ENCODE results near the gene ECE1.

The ECE1 gene

GRCh38 chr1:21311016-21311415, 20.8 kb upstream of the ECE1 start:
- no peak for DNase-seq (ENCODE audit: low read depth in 1 of 2, low spot score in 1 of 2)
- TF ChIP-seq POLR2AphosphoS5 (IDR thresholded peaks at IDR 0.05; ENCODE audit: low read depth) (no peak), GABPA (IDR thresholded peaks at IDR 0.05; ENCODE audit: low read depth) (no peak), CTCF (IDR thresholded peaks at IDR 0.05; ENCODE audit: insufficient read depth, low read length) (no peak), REST (IDR thresholded peaks at IDR 0.05; ENCODE audit: insufficient replicate concordance, low read depth) (no peak), SPI1 (IDR thresholded peaks at IDR 0.05; ENCODE audit: borderline replicate concordance, low read depth) (no peak)
- H3K27ac ChIP-seq (replicated peaks), result no peak overlapping the region
- no peaks in the 10 kb centered on the region for H3K27me3 ChIP-seq (ENCODE audit: insufficient read depth, poor library complexity, severe bottlenecking)
- H3K4me3 ChIP-seq (replicated peaks; ENCODE audit: insufficient read depth, low read length), result no peak overlapping the region

- TF ChIP-seq GABPA (IDR thresholded peaks at IDR 0.05; ENCODE audit: low read depth), result no peak
- TF ChIP-seq REST (IDR thresholded peaks at IDR 0.05; ENCODE audit: insufficient replicate concordance, low read depth), result no peak
- no peak for TF ChIP-seq SPI1 (IDR thresholded peaks at IDR 0.05; ENCODE audit: borderline replicate concordance, low read depth)
- TF ChIP-seq CTCF (IDR thresholded peaks at IDR 0.05; ENCODE audit: insufficient read depth, low read length), result no peak
- TF ChIP-seq POLR2AphosphoS5 (IDR thresholded peaks at IDR 0.05; ENCODE audit: low read depth), result no peak
- H3K27ac ChIP-seq (replicated peaks), result no peak overlapping the region
- H3K4me3 ChIP-seq (replicated peaks; ENCODE audit: insufficient read depth, low read length), result no peak overlapping the region
- no peaks in the 10 kb centered on the region for H3K27me3 ChIP-seq (ENCODE audit: insufficient read depth, poor library complexity, severe bottlenecking)
- no peak for DNase-seq (ENCODE audit: low read depth in 1 of 2, low spot score in 1 of 2)
Measured at GRCh38 chr1:21308847-21309652, 18.8 kb upstream of the ECE1 start.

GRCh38 chr1:21308330-21308729, 18.1 kb upstream of the ECE1 start:
- Histone ChIP-seq H3K27ac (replicated peaks) (no peak overlapping the region), H3K27me3 (ENCODE audit: insufficient read depth, poor library complexity, severe bottlenecking) (no peaks in the 10 kb centered on the region), H3K4me3 (replicated peaks; ENCODE audit: insufficient read depth, low read length) (no peak overlapping the region)
- DNase-seq (ENCODE audit: low read depth in 1 of 2, low spot score in 1 of 2), result no peak
- TF ChIP-seq POLR2AphosphoS5 (IDR thresholded peaks at IDR 0.05; ENCODE audit: low read depth) (no peak), SPI1 (IDR thresholded peaks at IDR 0.05; ENCODE audit: borderline replicate concordance, low read depth) (no peak), REST (IDR thresholded peaks at IDR 0.05; ENCODE audit: insufficient replicate concordance, low read depth) (no peak), CTCF (IDR thresholded peaks at IDR 0.05; ENCODE audit: insufficient read depth, low read length) (no peak), GABPA (IDR thresholded peaks at IDR 0.05; ENCODE audit: low read depth) (no peak)

Measured in HL-60 (cell line).